Activated T-cell treated with anti-CD3 and anti-CD28 coated beads, Interleukin-2, amount 50 U/mL, for 24 hours (primary cell): ENCODE data around the gene ZFAND4.
"Not testable (repeated sequence)": the region's sequence is repeated elsewhere in the genome, so short reads cannot be mapped to it uniquely, and the experiment has no call there.

Experiments
- DNase-seq: peaks from one replicate; pipeline ENCODE4 v3.0.0-alpha.2; 2020
- H3K27ac Mint-ChIP-seq: 2 replicates; pipeline ENCODE4 v1.8.0; 2020; ENCODE audit warnings: mild to moderate bottlenecking, mixed read lengths
- H3K27me3 Mint-ChIP-seq: 2 replicates; pipeline ENCODE4 v1.8.0; 2020; ENCODE audit warnings: mixed read lengths
- H3K36me3 Mint-ChIP-seq: 2 replicates; pipeline ENCODE4 v1.8.0; 2020; ENCODE audit warnings: low read depth, mixed read lengths
- H3K4me1 Mint-ChIP-seq: 2 replicates; pipeline ENCODE4 v1.8.0; 2020; ENCODE audit warnings: low read depth, mixed read lengths
- H3K4me3 Mint-ChIP-seq: 2 replicates; pipeline ENCODE4 v1.8.0; 2020; ENCODE audit warnings: mild to moderate bottlenecking, moderate library complexity, mixed read lengths
- H3K9me3 Mint-ChIP-seq: 2 replicates; pipeline ENCODE4 v1.8.0; 2020; ENCODE audit warnings: mixed read lengths

The ZFAND4 gene

DNA sequence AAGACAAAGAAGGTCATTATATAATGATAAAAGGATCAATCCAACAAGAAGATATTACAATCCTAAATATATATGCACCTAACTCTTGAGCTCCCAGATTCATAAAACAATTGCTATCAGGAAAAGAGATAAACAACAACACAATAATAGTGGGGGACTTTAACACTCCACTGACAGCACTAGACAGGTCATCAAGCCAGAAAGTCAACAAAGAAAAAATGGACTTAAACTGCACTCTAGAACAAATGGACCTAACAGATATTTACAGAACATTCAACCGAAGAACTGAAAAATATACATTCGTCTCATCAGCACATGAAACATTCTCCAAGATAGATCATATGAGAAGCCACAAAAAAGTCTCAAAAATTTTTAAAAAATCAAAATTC lies 17.8 kb downstream of the ZFAND4 start:
- H3K27me3 Mint-ChIP-seq, H3K27ac Mint-ChIP-seq, H3K9me3 Mint-ChIP-seq: not testable (repeated sequence)

GRCh38 chr10:45653454-45653853 lies 19.1 kb downstream of the ZFAND4 start:
- DNase-seq, result no peak
- H3K36me3 Mint-ChIP-seq, result peaks cover 44% of the 10 kb centered on the region
- no peaks in the 10 kb centered on the region for H3K27me3 Mint-ChIP-seq
- no peaks in the 10 kb centered on the region for H3K9me3 Mint-ChIP-seq
- H3K4me1 Mint-ChIP-seq, result peaks cover 39% of the 10 kb centered on the region
- no peak overlapping the region for H3K27ac Mint-ChIP-seq
- no peak overlapping the region for H3K4me3 Mint-ChIP-seq

More for the DNA sequence above, 17.8 kb downstream of the ZFAND4 start:
- not testable (repeated sequence) for DNase-seq, H3K4me3 Mint-ChIP-seq
- H3K36me3 Mint-ChIP-seq, result peaks cover 46% of the 10 kb centered on the region
- H3K4me1 Mint-ChIP-seq, result peaks cover 43% of the 10 kb centered on the region

- Mint-ChIP-seq H3K4me1 (peaks cover 33% of the 10 kb centered on the region), H3K27me3 (no peaks in the 10 kb centered on the region), H3K4me3 (no peak overlapping the region), H3K36me3 (peaks cover 46% of the 10 kb centered on the region), H3K9me3 (no peaks in the 10 kb centered on the region), H3K27ac (no peak overlapping the region)
- DNase-seq, result no peak
Measured at GRCh38 chr10:45652511-45652910, 20.1 kb downstream of the ZFAND4 start.

- no peak for DNase-seq
- Mint-ChIP-seq H3K4me3 (no peak overlapping the region), H3K9me3 (no peaks in the 10 kb centered on the region), H3K27ac (no peak overlapping the region), H3K36me3 (peaks cover 52% of the 10 kb centered on the region), H3K4me1 (peaks cover 11% of the 10 kb centered on the region), H3K27me3 (no peaks in the 10 kb centered on the region)
Measured at GRCh38 chr10:45649296-45649695, 23.3 kb downstream of the ZFAND4 start.

DNA sequence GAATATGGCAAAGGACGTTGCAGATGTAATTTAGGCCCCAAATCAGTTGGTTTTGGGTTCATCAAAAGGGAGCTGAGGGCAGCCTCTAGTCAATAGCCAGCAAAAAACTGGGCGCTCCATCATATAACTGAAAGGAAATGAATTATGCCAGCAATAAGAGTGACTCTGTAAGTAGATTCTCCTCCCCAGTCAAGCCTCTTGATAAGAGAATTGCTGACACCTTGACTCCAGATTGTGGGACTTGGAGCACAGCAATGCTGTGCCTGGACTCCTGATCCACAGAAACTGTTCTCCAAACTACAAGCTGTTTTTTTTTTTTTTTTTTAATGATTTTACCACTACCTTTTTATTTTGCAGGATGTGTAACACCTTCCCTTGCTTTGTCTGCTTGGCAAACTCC lies 25.5 kb downstream of the ZFAND4 start:
- Mint-ChIP-seq H3K27ac (no peak overlapping the region), H3K27me3 (no peaks in the 10 kb centered on the region), H3K36me3 (peaks cover 56% of the 10 kb centered on the region), H3K9me3 (no peaks in the 10 kb centered on the region), H3K4me3 (no peak overlapping the region), H3K4me1 (no peaks in the 10 kb centered on the region)
- no peak for DNase-seq

- Mint-ChIP-seq H3K4me1 (no peaks in the 10 kb centered on the region), H3K9me3 (no peaks in the 10 kb centered on the region), H3K27me3 (no peaks in the 10 kb centered on the region), H3K4me3 (no peak overlapping the region), H3K36me3 (peaks cover 56% of the 10 kb centered on the region), H3K27ac (no peak overlapping the region)
- DNase-seq, result no peak
Measured at GRCh38 chr10:45646384-45647050, 26.1 kb downstream of the ZFAND4 start.

DNA sequence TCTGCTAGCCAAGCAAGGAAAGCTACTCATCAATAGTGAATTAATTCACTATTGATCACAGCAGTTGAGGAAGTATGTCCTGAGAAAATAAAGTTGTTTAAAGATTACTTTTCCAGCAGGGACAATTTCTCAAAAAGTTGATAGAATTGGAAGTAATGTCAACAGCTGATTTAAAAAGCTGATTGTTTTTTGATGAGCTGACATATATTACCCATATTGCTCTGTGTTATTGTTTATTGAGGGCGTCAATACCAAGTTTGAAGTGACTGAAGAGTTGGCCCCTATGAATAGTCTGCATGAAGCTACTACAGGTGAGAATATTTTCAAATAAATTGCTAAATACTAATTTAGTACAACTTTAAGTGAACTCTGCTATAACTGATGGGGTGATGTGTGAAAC lies 28.0 kb downstream of the ZFAND4 start:
- H3K4me1 Mint-ChIP-seq, result no peaks in the 10 kb centered on the region
- H3K4me3 Mint-ChIP-seq, result no peak overlapping the region
- H3K9me3 Mint-ChIP-seq, result no peaks in the 10 kb centered on the region
- peaks cover 63% of the 10 kb centered on the region for H3K36me3 Mint-ChIP-seq
- H3K27ac Mint-ChIP-seq, result no peak overlapping the region
- no peak for DNase-seq
- no peaks in the 10 kb centered on the region for H3K27me3 Mint-ChIP-seq

DNA sequence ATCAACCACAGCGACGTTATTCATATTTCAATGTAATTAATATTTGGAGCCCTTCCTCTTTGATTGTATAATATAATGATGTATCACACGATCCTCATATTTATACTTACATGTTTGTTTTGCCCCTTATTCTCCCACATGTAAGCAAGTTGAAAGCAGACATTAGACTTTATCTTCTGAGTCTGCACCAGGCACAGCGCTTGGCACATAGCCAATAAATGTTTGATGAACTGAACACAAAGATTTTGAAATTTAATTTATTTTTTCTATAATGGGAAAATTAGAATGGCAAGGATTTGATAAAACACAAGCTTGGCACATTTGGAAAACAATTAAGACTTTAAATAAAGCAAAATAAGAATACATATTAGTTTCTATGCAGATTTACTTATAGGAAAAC lies 31.6 kb downstream of the ZFAND4 start:
- no peak overlapping the region for H3K27ac Mint-ChIP-seq
- no peaks in the 10 kb centered on the region for H3K9me3 Mint-ChIP-seq
- no peaks in the 10 kb centered on the region for H3K4me1 Mint-ChIP-seq
- H3K36me3 Mint-ChIP-seq, result peaks cover 54% of the 10 kb centered on the region
- no peak overlapping the region for H3K4me3 Mint-ChIP-seq
- H3K27me3 Mint-ChIP-seq, result no peaks in the 10 kb centered on the region
- no peak for DNase-seq

GRCh38 chr10:45640049-45640448 lies 32.5 kb downstream of the ZFAND4 start:
- H3K9me3 Mint-ChIP-seq, result no peaks in the 10 kb centered on the region
- no peak overlapping the region for H3K27ac Mint-ChIP-seq
- H3K4me3 Mint-ChIP-seq, result no peak overlapping the region
- H3K36me3 Mint-ChIP-seq, result peaks cover 53% of the 10 kb centered on the region
- no peaks in the 10 kb centered on the region for H3K4me1 Mint-ChIP-seq
- H3K27me3 Mint-ChIP-seq, result no peaks in the 10 kb centered on the region
- no peak for DNase-seq

DNA sequence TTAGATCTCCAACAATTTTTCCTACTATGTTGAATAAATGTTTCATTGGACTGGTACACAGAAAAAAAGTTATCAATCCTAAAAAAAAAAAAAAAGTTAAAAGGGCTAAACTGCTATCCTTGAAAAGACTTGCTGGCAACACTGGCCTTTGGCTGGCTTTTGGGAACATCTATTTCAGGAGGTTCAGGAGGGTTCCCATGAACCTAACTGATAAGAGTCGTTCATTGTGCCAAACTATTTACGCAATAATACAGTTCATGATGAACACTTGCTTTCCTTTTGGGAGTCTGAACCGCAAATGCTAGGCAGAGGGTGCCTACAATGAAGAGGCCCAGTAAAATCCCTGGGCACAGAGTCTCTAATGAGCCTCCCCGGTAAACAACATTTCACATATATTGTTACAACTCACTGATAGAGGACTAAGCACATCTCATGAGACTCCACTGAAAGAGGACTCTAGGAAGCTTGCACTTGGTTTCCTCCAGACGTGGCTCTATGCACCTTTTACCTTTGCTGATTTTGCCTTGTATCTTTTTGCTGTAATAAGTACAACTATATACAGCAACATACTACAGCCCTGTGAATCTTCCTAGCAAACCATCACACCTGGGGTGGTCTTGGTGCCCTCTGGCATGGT lies 45.0 kb downstream of the ZFAND4 start:
- DNase-seq, result no peak
- Mint-ChIP-seq H3K4me1 (no peaks in the 10 kb centered on the region), H3K27me3 (no peaks in the 10 kb centered on the region), H3K9me3 (no peaks in the 10 kb centered on the region), H3K4me3 (no peak overlapping the region), H3K27ac (no peak overlapping the region), H3K36me3 (peaks cover 49% of the 10 kb centered on the region)

DNA sequence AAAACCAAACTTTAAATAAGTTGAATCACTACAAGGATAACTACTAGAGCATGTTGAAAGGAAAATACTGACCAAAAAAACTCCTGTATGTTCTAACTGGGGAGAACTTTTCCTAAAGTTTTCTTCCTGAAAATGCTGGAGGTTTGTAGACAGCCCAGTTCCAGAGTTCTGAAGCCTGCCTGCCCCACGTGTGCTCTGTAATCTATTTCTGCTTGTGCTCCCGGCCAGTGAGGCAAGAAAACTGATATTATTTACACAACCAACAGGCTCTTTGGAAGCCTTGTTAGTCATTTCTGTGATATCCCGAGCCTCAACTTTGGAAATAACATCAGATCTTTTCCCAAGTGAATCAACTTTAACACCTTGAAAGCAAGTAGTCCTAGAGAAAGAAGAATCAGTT lies 46.7 kb downstream of the ZFAND4 start:
- H3K9me3 Mint-ChIP-seq, result no peaks in the 10 kb centered on the region
- no peaks in the 10 kb centered on the region for H3K27me3 Mint-ChIP-seq
- H3K4me1 Mint-ChIP-seq, result no peaks in the 10 kb centered on the region
- H3K36me3 Mint-ChIP-seq, result peaks cover 51% of the 10 kb centered on the region
- no peak for DNase-seq
- no peak overlapping the region for H3K4me3 Mint-ChIP-seq
- no peak overlapping the region for H3K27ac Mint-ChIP-seq

DNA sequence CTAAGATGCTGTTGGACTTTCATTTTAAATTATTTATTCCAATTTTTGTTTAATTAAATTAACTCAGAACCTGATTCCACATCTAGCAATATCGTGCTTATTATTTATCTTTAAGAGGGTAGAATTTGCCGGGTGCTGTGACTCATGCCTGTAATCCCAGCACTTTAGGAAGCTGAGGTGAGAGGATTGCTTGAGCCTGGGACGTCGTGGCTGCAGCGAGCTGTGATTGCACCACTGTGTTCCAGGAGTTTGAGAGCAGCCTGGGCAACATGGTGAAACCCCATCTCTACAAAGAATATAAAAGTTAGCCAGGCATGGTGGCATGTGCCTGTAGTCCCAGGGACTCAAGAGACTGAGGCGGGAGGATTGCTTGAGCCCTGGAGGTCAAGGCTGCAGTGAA lies 47.8 kb downstream of the ZFAND4 start:
- DNase-seq, result no peak
- H3K9me3 Mint-ChIP-seq, result no peaks in the 10 kb centered on the region
- no peak overlapping the region for H3K4me3 Mint-ChIP-seq
- no peak overlapping the region for H3K27ac Mint-ChIP-seq
- H3K36me3 Mint-ChIP-seq, result peaks cover 48% of the 10 kb centered on the region
- no peaks in the 10 kb centered on the region for H3K27me3 Mint-ChIP-seq
- no peaks in the 10 kb centered on the region for H3K4me1 Mint-ChIP-seq

DNA sequence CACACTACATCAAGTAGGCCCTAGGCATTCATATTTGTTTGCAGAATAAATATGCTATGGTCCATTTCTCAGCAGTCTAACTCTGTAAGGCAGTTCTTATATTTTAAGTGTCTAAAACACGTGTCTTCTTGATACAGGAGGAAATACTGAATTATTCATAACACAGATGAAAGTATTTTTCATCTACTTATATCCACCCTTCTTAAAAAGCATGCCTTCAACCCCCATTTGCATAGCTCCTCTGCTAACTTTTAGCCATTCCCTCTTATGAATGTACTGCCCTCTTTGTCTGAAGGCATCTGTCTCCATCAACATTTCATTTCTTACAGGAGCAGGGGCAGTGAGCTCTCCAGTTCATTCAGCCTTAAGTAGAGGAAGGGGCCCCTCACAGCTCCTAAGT lies 57.7 kb downstream of the ZFAND4 start:
- no peaks in the 10 kb centered on the region for H3K4me1 Mint-ChIP-seq
- no peak overlapping the region for H3K4me3 Mint-ChIP-seq
- no peak for DNase-seq
- peaks cover 45% of the 10 kb centered on the region for H3K36me3 Mint-ChIP-seq
- no peaks in the 10 kb centered on the region for H3K27me3 Mint-ChIP-seq
- H3K27ac Mint-ChIP-seq, result no peak overlapping the region
- H3K9me3 Mint-ChIP-seq, result no peaks in the 10 kb centered on the region

GRCh38 chr10:45612741-45613140 lies 59.8 kb downstream of the ZFAND4 start:
- DNase-seq, result no peak
- Mint-ChIP-seq H3K27ac (no peak overlapping the region), H3K9me3 (no peaks in the 10 kb centered on the region), H3K36me3 (peaks cover 50% of the 10 kb centered on the region), H3K4me3 (no peak overlapping the region), H3K4me1 (no peaks in the 10 kb centered on the region), H3K27me3 (no peaks in the 10 kb centered on the region)

DNA sequence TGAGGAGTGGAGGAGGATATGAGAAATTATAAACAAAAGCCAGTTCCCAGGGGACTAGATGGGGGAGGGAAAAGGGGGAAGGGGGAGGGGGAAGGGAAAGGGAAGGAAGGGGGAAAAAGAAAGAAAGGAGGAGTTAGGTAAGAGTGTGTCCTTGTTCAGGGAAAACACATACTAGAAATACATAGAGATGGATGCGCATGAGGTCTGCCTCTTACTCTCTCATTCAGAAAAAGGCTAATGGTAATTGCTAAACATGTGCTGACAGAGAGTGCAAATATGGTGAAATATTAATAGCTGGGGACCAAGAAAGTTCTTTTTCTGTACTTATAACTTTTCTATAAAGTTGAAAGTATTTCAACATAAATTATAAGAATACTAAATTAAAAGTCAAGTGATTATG lies 64.5 kb downstream of the ZFAND4 start:
- peaks cover 32% of the 10 kb centered on the region for H3K36me3 Mint-ChIP-seq
- no peaks in the 10 kb centered on the region for H3K27me3 Mint-ChIP-seq
- H3K27ac Mint-ChIP-seq, result no peak overlapping the region
- H3K4me1 Mint-ChIP-seq, result no peaks in the 10 kb centered on the region
- no peaks in the 10 kb centered on the region for H3K9me3 Mint-ChIP-seq
- H3K4me3 Mint-ChIP-seq, result no peak overlapping the region
- no peak for DNase-seq
